ENCODE results near the gene CHST6. TPM values are rescaled to one million over a fixed set of nuclear protein-coding genes. Genes with fewer than 3 reads are reported as not detected.

CHST6 gene
- total and polyA plus RNA-seq, 10 of the 15 experiments (the other 5 are each of a cell fraction or from before 2014, with no cell fraction given): 0.14 to 2.5 (median 0.51) TPM

Other genes starting within 250 kb of the CHST6 start
Only the 7 nearest of the 12 such genes appear.
- gene CFDP1, start 61.9 kb downstream of the CHST6 start, total RNA-seq (2014; rRNA removed): 22.3 TPM in 2 replicates
- 58.3 and 61.4 TPM in 2 replicates for gene CFDP1, start 61.9 kb downstream of the CHST6 start, total RNA-seq (2014; rRNA removed; fragmentation: Illumina TruSeq; extraction: Trizol)
- gene CFDP1, start 61.9 kb downstream of the CHST6 start, total RNA-seq (2021): 25.5 and 29.4 TPM in 2 replicates
- gene CFDP1, start 61.9 kb downstream of the CHST6 start, polyA plus RNA-seq (2011; rRNA removed): 34.6 and 58.3 TPM in 2 replicates
- gene CFDP1, start 61.9 kb downstream of the CHST6 start, polyA plus RNA-seq (2014; fragmentation: Illumina TruSeq; extraction: Trizol): 64.8 and 82.1 TPM in 2 replicates
- 10 to 100 TPM; 36.6 to 60.8 TPM for gene CFDP1, start 61.9 kb downstream of the CHST6 start, polyA plus RNA-seq (2014; fragmentation: Nextera tagmentation; extraction: Ambion mirVana)
- gene CFDP1, start 61.9 kb downstream of the CHST6 start, polyA plus RNA-seq (2014; rRNA removed): 25.6 and 34.5 TPM in 2 replicates
- gene CFDP1, start 61.9 kb downstream of the CHST6 start, polyA plus RNA-seq (2016; fragmentation: Nextera tagmentation; extraction: Ambion mirVana): 10 to 100 TPM; 36.7 to 39.0 TPM
- 22.9 and 26.4 TPM in 2 replicates for gene TMEM170A, start 30.8 kb downstream of the CHST6 start, total RNA-seq (2014; rRNA removed)
- gene TMEM170A, start 30.8 kb downstream of the CHST6 start, total RNA-seq (2014; rRNA removed; fragmentation: Illumina TruSeq; extraction: Trizol): 17.7 and 18.9 TPM in 2 replicates
- 20.7 and 23.0 TPM in 2 replicates for gene TMEM170A, start 30.8 kb downstream of the CHST6 start, total RNA-seq (2021)
- 28.2 and 41.5 TPM in 2 replicates for gene TMEM170A, start 30.8 kb downstream of the CHST6 start, polyA plus RNA-seq (2011; rRNA removed)
- gene TMEM170A, start 30.8 kb downstream of the CHST6 start, polyA plus RNA-seq (2014; fragmentation: Illumina TruSeq; extraction: Trizol): 13.5 and 16.5 TPM in 2 replicates
- 1 to 10 TPM; 7.3 to 7.8 TPM for gene TMEM170A, start 30.8 kb downstream of the CHST6 start, polyA plus RNA-seq (2014; fragmentation: Nextera tagmentation; extraction: Ambion mirVana)
- 11.5 and 14.6 TPM in 2 replicates for gene TMEM170A, start 30.8 kb downstream of the CHST6 start, polyA plus RNA-seq (2014; rRNA removed)
- gene TMEM170A, start 30.8 kb downstream of the CHST6 start, polyA plus RNA-seq (2016; fragmentation: Nextera tagmentation; extraction: Ambion mirVana): 10 to 100 TPM; 23.5 to 27.5 TPM
- gene CHST5, start 40.7 kb upstream of the CHST6 start, total RNA-seq (2014; rRNA removed): 0.23 TPM in 1 of 2 replicates, not detected in the other
- gene CHST5, start 40.7 kb upstream of the CHST6 start, total RNA-seq (2014; rRNA removed; fragmentation: Illumina TruSeq; extraction: Trizol): 0.04 TPM in 1 of 2 replicates, not detected in the other
- gene CHST5, start 40.7 kb upstream of the CHST6 start, total RNA-seq (2021): 0.19 TPM in 1 of 2 replicates, not detected in the other
- gene CHST5, start 40.7 kb upstream of the CHST6 start, polyA plus RNA-seq (2011; rRNA removed): not detected in 2 replicates
- not detected in 2 replicates for gene CHST5, start 40.7 kb upstream of the CHST6 start, polyA plus RNA-seq (2014; fragmentation: Illumina TruSeq; extraction: Trizol)
- not detected for gene CHST5, start 40.7 kb upstream of the CHST6 start, polyA plus RNA-seq (2014; fragmentation: Nextera tagmentation; extraction: Ambion mirVana)
- gene CHST5, start 40.7 kb upstream of the CHST6 start, polyA plus RNA-seq (2014; rRNA removed): 0.05 and 0.08 TPM in 2 replicates
- under 1 TPM in 1 of 2 experiments, not detected in 1; 0.43 TPM for gene CHST5, start 40.7 kb upstream of the CHST6 start, polyA plus RNA-seq (2016; fragmentation: Nextera tagmentation; extraction: Ambion mirVana)
- 5.9 and 7.4 TPM in 2 replicates for gene TMEM231, start 60.8 kb upstream of the CHST6 start, total RNA-seq (2014; rRNA removed)
- 4.3 TPM in 2 replicates for gene TMEM231, start 60.8 kb upstream of the CHST6 start, total RNA-seq (2014; rRNA removed; fragmentation: Illumina TruSeq; extraction: Trizol)
- gene TMEM231, start 60.8 kb upstream of the CHST6 start, total RNA-seq (2021): 5.6 and 5.9 TPM in 2 replicates
- gene TMEM231, start 60.8 kb upstream of the CHST6 start, polyA plus RNA-seq (2011; rRNA removed): 4.4 and 5.4 TPM in 2 replicates
- 5.3 and 6.9 TPM in 2 replicates for gene TMEM231, start 60.8 kb upstream of the CHST6 start, polyA plus RNA-seq (2014; fragmentation: Illumina TruSeq; extraction: Trizol)
- gene TMEM231, start 60.8 kb upstream of the CHST6 start, polyA plus RNA-seq (2014; fragmentation: Nextera tagmentation; extraction: Ambion mirVana): 1 to 10 TPM; 1.2 TPM
- 5.2 and 9.1 TPM in 2 replicates for gene TMEM231, start 60.8 kb upstream of the CHST6 start, polyA plus RNA-seq (2014; rRNA removed)
- gene TMEM231, start 60.8 kb upstream of the CHST6 start, polyA plus RNA-seq (2016; fragmentation: Nextera tagmentation; extraction: Ambion mirVana): 1 to 10 TPM; 6.4 to 6.5 TPM
- 61.9 and 69.8 TPM in 2 replicates for gene GABARAPL2, start 70.9 kb upstream of the CHST6 start, total RNA-seq (2014; rRNA removed)
- gene GABARAPL2, start 70.9 kb upstream of the CHST6 start, total RNA-seq (2014; rRNA removed; fragmentation: Illumina TruSeq; extraction: Trizol): 69.9 and 70.7 TPM in 2 replicates
- 102 and 106 TPM in 2 replicates for gene GABARAPL2, start 70.9 kb upstream of the CHST6 start, total RNA-seq (2021)
- gene GABARAPL2, start 70.9 kb upstream of the CHST6 start, polyA plus RNA-seq (2011; rRNA removed): 119 and 151 TPM in 2 replicates
- 108 and 137 TPM in 2 replicates for gene GABARAPL2, start 70.9 kb upstream of the CHST6 start, polyA plus RNA-seq (2014; fragmentation: Illumina TruSeq; extraction: Trizol)
- 100 to 1,000 TPM; 358 to 359 TPM for gene GABARAPL2, start 70.9 kb upstream of the CHST6 start, polyA plus RNA-seq (2014; fragmentation: Nextera tagmentation; extraction: Ambion mirVana)
- gene GABARAPL2, start 70.9 kb upstream of the CHST6 start, polyA plus RNA-seq (2014; rRNA removed): 122 and 137 TPM in 2 replicates
- gene GABARAPL2, start 70.9 kb upstream of the CHST6 start, polyA plus RNA-seq (2016; fragmentation: Nextera tagmentation; extraction: Ambion mirVana): 100 to 1,000 TPM; 260 to 266 TPM
- gene ADAT1, start 127.8 kb upstream of the CHST6 start, total RNA-seq (2014; rRNA removed): 61.7 and 72.9 TPM in 2 replicates
- gene ADAT1, start 127.8 kb upstream of the CHST6 start, total RNA-seq (2014; rRNA removed; fragmentation: Illumina TruSeq; extraction: Trizol): 66.3 and 70.3 TPM in 2 replicates
- gene ADAT1, start 127.8 kb upstream of the CHST6 start, total RNA-seq (2021): 70.0 and 72.3 TPM in 2 replicates
- 28.2 and 34.8 TPM in 2 replicates for gene ADAT1, start 127.8 kb upstream of the CHST6 start, polyA plus RNA-seq (2011; rRNA removed)
- 77.4 and 86.7 TPM in 2 replicates for gene ADAT1, start 127.8 kb upstream of the CHST6 start, polyA plus RNA-seq (2014; fragmentation: Illumina TruSeq; extraction: Trizol)
- 10 to 100 TPM; 26.2 to 29.5 TPM for gene ADAT1, start 127.8 kb upstream of the CHST6 start, polyA plus RNA-seq (2014; fragmentation: Nextera tagmentation; extraction: Ambion mirVana)
- gene ADAT1, start 127.8 kb upstream of the CHST6 start, polyA plus RNA-seq (2014; rRNA removed): 39.5 and 49.9 TPM in 2 replicates
- 10 to 100 TPM; 43.9 to 65.2 TPM for gene ADAT1, start 127.8 kb upstream of the CHST6 start, polyA plus RNA-seq (2016; fragmentation: Nextera tagmentation; extraction: Ambion mirVana)
- gene KARS1, start 152.2 kb upstream of the CHST6 start, total RNA-seq (2014; rRNA removed): 216 and 234 TPM in 2 replicates
- gene KARS1, start 152.2 kb upstream of the CHST6 start, total RNA-seq (2014; rRNA removed; fragmentation: Illumina TruSeq; extraction: Trizol): 235 and 238 TPM in 2 replicates
- gene KARS1, start 152.2 kb upstream of the CHST6 start, total RNA-seq (2021): 194 and 195 TPM in 2 replicates
- gene KARS1, start 152.2 kb upstream of the CHST6 start, polyA plus RNA-seq (2011; rRNA removed): 187 and 198 TPM in 2 replicates
- 280 and 301 TPM in 2 replicates for gene KARS1, start 152.2 kb upstream of the CHST6 start, polyA plus RNA-seq (2014; fragmentation: Illumina TruSeq; extraction: Trizol)
- gene KARS1, start 152.2 kb upstream of the CHST6 start, polyA plus RNA-seq (2014; fragmentation: Nextera tagmentation; extraction: Ambion mirVana): 100 to 1,000 TPM; 187 to 207 TPM
- gene KARS1, start 152.2 kb upstream of the CHST6 start, polyA plus RNA-seq (2014; rRNA removed): 184 and 201 TPM in 2 replicates
- gene KARS1, start 152.2 kb upstream of the CHST6 start, polyA plus RNA-seq (2016; fragmentation: Nextera tagmentation; extraction: Ambion mirVana): 100 to 1,000 TPM; 304 to 312 TPM

Data from GM12878 (cell line).